Calu3 (cell line): Measurements from ENCODE around the gene SEPTIN10. TPM values are rescaled to one million over a fixed set of nuclear protein-coding genes. Genes with fewer than 3 reads are reported as not detected.

ENCODE experiments used
- BruUV-seq: library from RNA; stranded (reverse); fragments of 400-500 nt; replicated peaks from 2 replicates; lab custom pipeline; 2021; lab: Mats Ljungman, UMichigan
- CTCF ChIA-PET: fragments of 300-600 bp; sonication (Branson Sonifier 250); formaldehyde crosslinking; loops from one replicate; lab custom pipeline; 2022; ENCODE audit warnings: antibody characterized with exemption; lab: Charles Lee
- DNase-seq: peaks from one replicate; pipeline ENCODE4 v3.0.0; 2022
- H3K27ac Mint-ChIP-seq: one replicate; pipeline ENCODE4 v1.8.0; 2022; ENCODE audit warnings: mixed read lengths; ENCODE audit not compliant: unreplicated experiment
- H3K27me3 Mint-ChIP-seq: one replicate; pipeline ENCODE4 v1.8.0; 2022; ENCODE audit warnings: mixed read lengths; ENCODE audit not compliant: unreplicated experiment
- H3K36me3 Mint-ChIP-seq: one replicate; pipeline ENCODE4 v1.8.0; 2022; ENCODE audit warnings: mild to moderate bottlenecking, moderate library complexity, mixed read lengths; ENCODE audit not compliant: insufficient read depth, unreplicated experiment
- H3K4me1 Mint-ChIP-seq: one replicate; pipeline ENCODE4 v1.8.0; 2022; ENCODE audit warnings: mild to moderate bottlenecking, low read depth, mixed read lengths; ENCODE audit not compliant: unreplicated experiment
- H3K4me3 Mint-ChIP-seq: one replicate; pipeline ENCODE4 v1.8.0; 2022; ENCODE audit warnings: mild to moderate bottlenecking, low read depth, moderate library complexity, mixed read lengths; ENCODE audit not compliant: unreplicated experiment
- H3K9me3 Mint-ChIP-seq: one replicate; pipeline ENCODE4 v1.8.0; 2022; ENCODE audit warnings: low read depth, mixed read lengths; ENCODE audit not compliant: unreplicated experiment
- intact Hi-C: fragments of 100-400 bp; cut with micrococcal nuclease; formaldehyde crosslinking; loops from one replicate; pipeline ENCODE4 v1.10.0; 2022; ENCODE audit not compliant: unreplicated experiment
- total RNA-seq: library from RNA; stranded (reverse); gene quantifications from 2 replicates; pipeline ENCODE4 v1.2.3, GENCODE V29; 2022
- TF ChIP-seq, protein P1 (sequence below): fragments of 200-600 bp; IDR thresholded peaks from one replicate; pipeline ENCODE4 v1.8.0; 2022; ENCODE audit warnings: antibody characterized with exemption; ENCODE audit not compliant: unreplicated experiment

Gene SEPTIN10
- total RNA-seq, 1 experiment from 2014 or later = 72.2 TPM

DNA sequence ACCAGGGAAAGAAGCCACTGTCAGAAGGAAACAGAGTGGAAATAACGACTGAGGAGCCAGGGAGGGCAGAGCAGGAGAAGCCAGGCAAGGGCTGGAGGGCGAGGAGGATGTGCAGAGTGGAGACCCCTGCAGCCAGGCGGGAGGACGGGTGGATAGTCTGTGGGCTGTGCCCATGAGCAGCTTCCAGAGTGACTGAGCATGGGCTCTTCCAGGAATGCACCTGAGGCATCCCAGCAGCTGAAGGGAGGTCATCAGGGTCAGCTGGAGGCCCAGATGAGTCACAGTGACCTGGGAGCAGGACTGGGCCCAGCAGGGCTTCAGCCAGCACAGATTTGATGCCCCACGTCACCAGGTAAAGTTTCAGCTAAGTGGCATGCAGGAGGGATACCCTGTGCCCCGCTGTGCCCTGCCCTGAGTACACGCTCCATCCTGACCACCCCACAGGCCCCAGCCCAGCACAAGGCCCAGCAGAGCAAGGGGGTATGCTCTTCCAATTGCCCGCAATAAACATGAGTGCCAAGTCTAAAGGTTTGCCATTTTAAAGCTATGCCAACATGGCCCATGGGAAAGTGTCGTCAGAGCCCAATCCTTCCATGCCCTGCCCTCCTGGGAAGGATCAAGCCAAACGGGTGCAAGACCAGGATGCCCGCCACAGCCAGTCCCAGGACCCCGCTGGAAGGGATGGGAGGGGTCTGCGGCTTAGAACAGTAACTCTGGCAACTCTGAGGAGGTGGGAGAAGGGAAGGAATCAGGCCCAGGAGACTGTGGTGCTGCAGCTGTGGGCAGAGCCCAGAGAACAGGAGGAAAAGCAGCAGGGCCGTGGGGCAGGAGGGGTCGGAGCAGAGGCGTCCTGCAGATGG is 85.7 kb downstream of the SEPTIN10 start:
- Mint-ChIP-seq H3K4me1 (peaks cover 12% of the 10 kb centered on the region), H3K9me3 (no peaks in the 10 kb centered on the region), H3K4me3 (no peak overlapping the region), H3K27ac (no peak overlapping the region), H3K36me3 (no peaks in the 10 kb centered on the region), H3K27me3 (peaks cover 35% of the 10 kb centered on the region)
- no TSS peak for BruUV-seq
- intact Hi-C loops = no loop called here
- DNase-seq = no peak
- CTCF ChIA-PET = no interaction called here
- TF ChIP-seq, protein P1, sequence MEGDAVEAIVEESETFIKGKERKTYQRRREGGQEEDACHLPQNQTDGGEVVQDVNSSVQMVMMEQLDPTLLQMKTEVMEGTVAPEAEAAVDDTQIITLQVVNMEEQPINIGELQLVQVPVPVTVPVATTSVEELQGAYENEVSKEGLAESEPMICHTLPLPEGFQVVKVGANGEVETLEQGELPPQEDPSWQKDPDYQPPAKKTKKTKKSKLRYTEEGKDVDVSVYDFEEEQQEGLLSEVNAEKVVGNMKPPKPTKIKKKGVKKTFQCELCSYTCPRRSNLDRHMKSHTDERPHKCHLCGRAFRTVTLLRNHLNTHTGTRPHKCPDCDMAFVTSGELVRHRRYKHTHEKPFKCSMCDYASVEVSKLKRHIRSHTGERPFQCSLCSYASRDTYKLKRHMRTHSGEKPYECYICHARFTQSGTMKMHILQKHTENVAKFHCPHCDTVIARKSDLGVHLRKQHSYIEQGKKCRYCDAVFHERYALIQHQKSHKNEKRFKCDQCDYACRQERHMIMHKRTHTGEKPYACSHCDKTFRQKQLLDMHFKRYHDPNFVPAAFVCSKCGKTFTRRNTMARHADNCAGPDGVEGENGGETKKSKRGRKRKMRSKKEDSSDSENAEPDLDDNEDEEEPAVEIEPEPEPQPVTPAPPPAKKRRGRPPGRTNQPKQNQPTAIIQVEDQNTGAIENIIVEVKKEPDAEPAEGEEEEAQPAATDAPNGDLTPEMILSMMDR = no peak

DNA sequence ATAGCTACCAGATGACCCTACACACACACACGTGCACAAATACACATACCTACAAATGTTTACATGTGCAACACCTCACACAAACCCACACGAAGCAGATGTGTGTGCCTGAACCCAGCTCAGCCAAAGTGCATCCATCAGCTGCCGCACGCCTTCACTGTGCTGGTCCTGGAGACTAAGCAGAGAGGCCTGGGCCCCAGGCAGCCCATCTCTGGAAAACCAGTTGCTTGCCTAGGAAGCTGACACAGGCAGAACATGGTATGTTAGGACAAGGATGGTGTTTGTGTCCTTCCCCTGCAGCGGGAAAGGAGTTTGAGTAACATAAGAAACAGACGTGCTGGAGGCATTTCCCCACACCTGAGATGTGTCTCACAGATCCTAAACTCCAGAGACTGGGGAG is 86.7 kb downstream of the SEPTIN10 start:
- peaks cover 12% of the 10 kb centered on the region for H3K4me1 Mint-ChIP-seq
- intact Hi-C loops = no loop called here
- CTCF ChIA-PET = no interaction called here

DNA sequence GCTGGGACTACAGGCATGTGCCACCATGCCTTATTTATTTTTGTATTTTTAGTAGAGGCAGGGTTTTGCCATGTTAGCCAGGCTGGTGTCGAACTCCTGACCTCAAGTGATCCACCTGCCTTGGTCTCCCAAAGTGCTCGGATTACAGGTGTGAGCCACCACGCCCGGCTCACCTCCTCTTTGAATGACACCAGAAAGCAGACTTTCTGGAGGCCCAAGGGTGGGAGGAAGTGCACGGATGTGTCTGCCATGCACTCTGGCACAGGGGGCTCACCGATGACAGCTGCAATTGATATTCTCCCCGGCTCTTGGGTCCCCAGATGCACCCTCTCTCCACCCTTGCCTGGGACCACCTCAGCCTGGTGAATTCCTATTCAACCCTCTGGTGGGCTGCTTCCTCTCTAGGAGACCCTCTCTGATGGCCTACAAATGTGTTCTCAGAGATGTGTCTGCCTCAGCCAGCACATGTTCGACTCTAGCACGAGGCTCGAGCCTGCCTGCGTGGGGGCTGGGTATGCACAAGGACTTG is 87.3 kb downstream of the SEPTIN10 start:
- Mint-ChIP-seq H3K27me3 (peaks cover 35% of the 10 kb centered on the region), H3K4me1 (peaks cover 12% of the 10 kb centered on the region), H3K36me3 (no peaks in the 10 kb centered on the region), H3K27ac (no peak overlapping the region), H3K4me3 (no peak overlapping the region), H3K9me3 (no peaks in the 10 kb centered on the region)
- CTCF ChIA-PET = no interaction called here
- no TSS peak for BruUV-seq
- no peak for DNase-seq
- intact Hi-C loops = no loop called here
- TF ChIP-seq, protein P1 = no peak

More for the DNA sequence above, 86.7 kb downstream of the SEPTIN10 start:
- Mint-ChIP-seq H3K9me3 (no peaks in the 10 kb centered on the region), H3K36me3 (no peaks in the 10 kb centered on the region), H3K27me3 (peaks cover 35% of the 10 kb centered on the region), H3K27ac (no peak overlapping the region), H3K4me3 (no peak overlapping the region)
- TF ChIP-seq, protein P1 = no peak
- BruUV-seq = no TSS peak
- no peak for DNase-seq

DNA sequence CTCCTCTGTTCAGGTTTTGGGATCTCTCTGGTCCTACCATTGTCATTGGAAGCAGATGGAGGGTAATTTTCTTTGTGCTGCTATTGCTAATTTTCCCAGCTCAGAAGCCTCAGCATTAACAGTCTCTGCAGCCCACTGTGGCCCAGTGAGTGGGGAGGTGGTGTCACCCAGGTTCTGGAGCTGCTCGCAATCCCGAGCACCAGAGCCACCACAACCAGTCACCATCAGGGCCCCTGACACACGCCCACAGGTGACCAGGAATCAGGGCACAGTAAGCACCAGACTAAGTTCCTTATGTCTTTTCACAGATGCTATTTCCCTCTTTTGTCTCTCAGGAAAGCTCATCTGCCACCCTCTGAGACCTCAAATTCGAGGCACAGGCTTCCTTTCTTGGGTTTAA is 87.9 kb downstream of the SEPTIN10 start:
- Mint-ChIP-seq H3K27ac (no peak overlapping the region), H3K4me1 (peaks cover 9% of the 10 kb centered on the region), H3K4me3 (no peak overlapping the region), H3K9me3 (no peaks in the 10 kb centered on the region), H3K36me3 (no peaks in the 10 kb centered on the region), H3K27me3 (peaks cover 32% of the 10 kb centered on the region)
- BruUV-seq = no TSS peak
- CTCF ChIA-PET = interaction anchor here (0.6 kb wide), 1 partner anchor 26 kb away, joined by 3 read pairs; no protein-coding TSS in a partner anchor
- TF ChIP-seq, protein P1 = no peak
- no peak for DNase-seq
- intact Hi-C loops = no loop called here
